HEK293 (cell line): ENCODE measurements around the gene STK35.

Experiments
- ATF2 ChIP-seq: fragments of 450-650 bp; formaldehyde crosslinking; IDR thresholded peaks from 2 replicates; pipeline ENCODE4 v1.5.1; 2016; ENCODE audit warnings: missing biosample characterization, missing genetic modification characterization, low read depth
- BCL11A ChIP-seq: fragments of 450-650 bp; formaldehyde crosslinking; IDR thresholded peaks from 2 replicates; pipeline ENCODE4 v1.5.1; 2016; ENCODE audit warnings: low read depth, missing biosample characterization, missing genetic modification characterization
- GLIS1 ChIP-seq: fragments of 450-650 bp; formaldehyde crosslinking; IDR thresholded peaks from 2 replicates; pipeline ENCODE4 v1.5.1; 2016; ENCODE audit warnings: missing biosample characterization, missing genetic modification characterization
- HOXC10 ChIP-seq: sonication (generic); formaldehyde crosslinking; IDR thresholded peaks from 2 replicates; pipeline ENCODE4 v1.8.1; 2023; ENCODE audit warnings: mild to moderate bottlenecking, missing genetic modification reagents
- KLF16 ChIP-seq: fragments of 450-650 bp; formaldehyde crosslinking; IDR thresholded peaks from 2 replicates; pipeline ENCODE4 v1.5.1; 2017; ENCODE audit warnings: missing biosample characterization, missing genetic modification characterization
- KLF9 ChIP-seq: fragments of 450-650 bp; formaldehyde crosslinking; IDR thresholded peaks from 2 replicates; pipeline ENCODE4 v1.5.1; 2016; ENCODE audit warnings: missing biosample characterization, missing genetic modification characterization, low read depth
- SCRT1 ChIP-seq: fragments of 450-650 bp; formaldehyde crosslinking; IDR thresholded peaks from 2 replicates; pipeline ENCODE4 v1.5.1; 2016; ENCODE audit warnings: missing biosample characterization, missing genetic modification characterization, borderline replicate concordance
- TCF7L2 ChIP-seq: IDR thresholded peaks from 2 replicates; pipeline ENCODE4 v1.6.1; 2011; ENCODE audit warnings: low read depth, mild to moderate bottlenecking, inconsistent platforms, low read length, moderate library complexity, borderline replicate concordance
- TRIM28 ChIP-seq: IDR thresholded peaks from 2 replicates; pipeline ENCODE4 v1.6.1; 2011; ENCODE audit warnings: low read length, control low read depth, borderline replicate concordance
- ZBTB20 ChIP-seq: fragments of 450-650 bp; formaldehyde crosslinking; IDR thresholded peaks from 2 replicates; pipeline ENCODE4 v1.5.1; 2016; ENCODE audit warnings: missing biosample characterization, missing genetic modification characterization
- ZBTB44 ChIP-seq: fragments of 450-650 bp; IDR thresholded peaks from 2 replicates; pipeline ENCODE4 v1.5.1; 2018; ENCODE audit warnings: missing biosample characterization, mild to moderate bottlenecking, missing genetic modification characterization
- ZBTB49 ChIP-seq: fragments of 450-650 bp; formaldehyde crosslinking; IDR thresholded peaks from 2 replicates; pipeline ENCODE4 v1.5.1; 2016; ENCODE audit warnings: missing biosample characterization, missing genetic modification characterization, low read depth
- ZBTB8A ChIP-seq: fragments of 450-650 bp; formaldehyde crosslinking; IDR thresholded peaks from 2 replicates; pipeline ENCODE4 v1.5.1; 2016; ENCODE audit warnings: missing biosample characterization, missing genetic modification characterization
- ZFP37 ChIP-seq: fragments of 450-650 bp; formaldehyde crosslinking; IDR thresholded peaks from 2 replicates; pipeline ENCODE4 v1.5.1; 2016; ENCODE audit warnings: missing biosample characterization, missing genetic modification characterization
- ZNF10 ChIP-seq: fragments of 450-650 bp; formaldehyde crosslinking; IDR thresholded peaks from 2 replicates; pipeline ENCODE4 v1.5.1; 2017; ENCODE audit warnings: missing biosample characterization, missing genetic modification characterization
- ZNF112 ChIP-seq: fragments of 450-650 bp; formaldehyde crosslinking; IDR thresholded peaks from 2 replicates; pipeline ENCODE4 v1.5.0; 2017; ENCODE audit warnings: missing biosample characterization, missing genetic modification characterization
- ZNF155 ChIP-seq: fragments of 450-650 bp; formaldehyde crosslinking; IDR thresholded peaks from 2 replicates; pipeline ENCODE4 v1.5.1; 2016; ENCODE audit warnings: missing biosample characterization, missing genetic modification characterization
- ZNF2 ChIP-seq: fragments of 450-650 bp; formaldehyde crosslinking; IDR thresholded peaks from 2 replicates; pipeline ENCODE4 v1.5.1; 2016; ENCODE audit warnings: missing biosample characterization, missing genetic modification characterization
- ZNF214 ChIP-seq: fragments of 450-650 bp; formaldehyde crosslinking; IDR thresholded peaks from 2 replicates; pipeline ENCODE4 v1.5.1; 2017; ENCODE audit warnings: missing biosample characterization, mild to moderate bottlenecking, missing genetic modification characterization, borderline replicate concordance
- ZNF24 ChIP-seq: fragments of 450-650 bp; formaldehyde crosslinking; IDR thresholded peaks from 2 replicates; pipeline ENCODE4 v1.5.1; 2016; ENCODE audit warnings: missing biosample characterization, missing genetic modification characterization
- ZNF292 ChIP-seq: fragments of 450-650 bp; formaldehyde crosslinking; IDR thresholded peaks from 2 replicates; pipeline ENCODE4 v1.5.1; 2016; ENCODE audit warnings: low read depth, missing biosample characterization, missing genetic modification characterization, borderline replicate concordance
- ZNF302 ChIP-seq: fragments of 450-650 bp; formaldehyde crosslinking; IDR thresholded peaks from 2 replicates; pipeline ENCODE4 v1.5.1; 2016; ENCODE audit warnings: missing biosample characterization, missing genetic modification characterization, low read depth
- ZNF354C ChIP-seq: fragments of 450-650 bp; formaldehyde crosslinking; IDR thresholded peaks from 2 replicates; pipeline ENCODE4 v1.5.1; 2016; ENCODE audit warnings: missing biosample characterization, missing genetic modification characterization, low read depth, borderline replicate concordance
- ZNF404 ChIP-seq: fragments of 450-650 bp; formaldehyde crosslinking; IDR thresholded peaks from 2 replicates; pipeline ENCODE4 v1.5.1; 2017; ENCODE audit warnings: missing biosample characterization, missing genetic modification characterization
- ZNF433 ChIP-seq: fragments of 450-650 bp; formaldehyde crosslinking; IDR thresholded peaks from 2 replicates; pipeline ENCODE4 v1.5.1; 2016; ENCODE audit warnings: missing biosample characterization, missing genetic modification characterization, low read depth
- ZNF473 ChIP-seq: fragments of 450-650 bp; formaldehyde crosslinking; IDR thresholded peaks from 2 replicates; pipeline ENCODE4 v1.5.1; 2017; ENCODE audit warnings: missing biosample characterization, missing genetic modification characterization
- ZNF48 ChIP-seq: fragments of 450-650 bp; formaldehyde crosslinking; IDR thresholded peaks from 2 replicates; pipeline ENCODE4 v1.5.1; 2016; ENCODE audit warnings: missing biosample characterization, missing genetic modification characterization
- ZNF529 ChIP-seq: fragments of 450-650 bp; formaldehyde crosslinking; IDR thresholded peaks from 2 replicates; pipeline ENCODE4 v1.5.1; 2017; ENCODE audit warnings: missing genetic modification characterization, missing biosample characterization; ENCODE audit not compliant: insufficient replicate concordance
- ZNF549 ChIP-seq: fragments of 450-650 bp; IDR thresholded peaks from 2 replicates; pipeline ENCODE4 v1.5.1; 2018; ENCODE audit warnings: missing biosample characterization, missing genetic modification characterization, mild to moderate bottlenecking, inconsistent platforms, moderate library complexity
- ZSCAN23 ChIP-seq: fragments of 450-650 bp; formaldehyde crosslinking; IDR thresholded peaks from 2 replicates; pipeline ENCODE4 v1.5.1; 2016; ENCODE audit warnings: missing biosample characterization, missing genetic modification characterization
- TF ChIP-seq, protein P1 (sequence below): fragments of 450-650 bp; formaldehyde crosslinking; IDR thresholded peaks from 2 replicates; pipeline ENCODE4 v1.5.1; 2016; ENCODE audit warnings: missing biosample characterization, missing genetic modification characterization
- TF ChIP-seq, protein P2 (sequence below): fragments of 450-650 bp; formaldehyde crosslinking; IDR thresholded peaks from 2 replicates; pipeline ENCODE4 v1.5.1; 2016; ENCODE audit warnings: missing biosample characterization, missing genetic modification characterization, borderline replicate concordance

The STK35 gene

GRCh38 chr20:2172305-2173175 lies 70.9 kb downstream of the STK35 start (continued):
- TF ChIP-seq, protein P1, sequence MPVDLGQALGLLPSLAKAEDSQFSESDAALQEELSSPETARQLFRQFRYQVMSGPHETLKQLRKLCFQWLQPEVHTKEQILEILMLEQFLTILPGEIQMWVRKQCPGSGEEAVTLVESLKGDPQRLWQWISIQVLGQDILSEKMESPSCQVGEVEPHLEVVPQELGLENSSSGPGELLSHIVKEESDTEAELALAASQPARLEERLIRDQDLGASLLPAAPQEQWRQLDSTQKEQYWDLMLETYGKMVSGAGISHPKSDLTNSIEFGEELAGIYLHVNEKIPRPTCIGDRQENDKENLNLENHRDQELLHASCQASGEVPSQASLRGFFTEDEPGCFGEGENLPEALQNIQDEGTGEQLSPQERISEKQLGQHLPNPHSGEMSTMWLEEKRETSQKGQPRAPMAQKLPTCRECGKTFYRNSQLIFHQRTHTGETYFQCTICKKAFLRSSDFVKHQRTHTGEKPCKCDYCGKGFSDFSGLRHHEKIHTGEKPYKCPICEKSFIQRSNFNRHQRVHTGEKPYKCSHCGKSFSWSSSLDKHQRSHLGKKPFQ (tag by site-specific recombination) = no peak
- TF ChIP-seq, protein P2, sequence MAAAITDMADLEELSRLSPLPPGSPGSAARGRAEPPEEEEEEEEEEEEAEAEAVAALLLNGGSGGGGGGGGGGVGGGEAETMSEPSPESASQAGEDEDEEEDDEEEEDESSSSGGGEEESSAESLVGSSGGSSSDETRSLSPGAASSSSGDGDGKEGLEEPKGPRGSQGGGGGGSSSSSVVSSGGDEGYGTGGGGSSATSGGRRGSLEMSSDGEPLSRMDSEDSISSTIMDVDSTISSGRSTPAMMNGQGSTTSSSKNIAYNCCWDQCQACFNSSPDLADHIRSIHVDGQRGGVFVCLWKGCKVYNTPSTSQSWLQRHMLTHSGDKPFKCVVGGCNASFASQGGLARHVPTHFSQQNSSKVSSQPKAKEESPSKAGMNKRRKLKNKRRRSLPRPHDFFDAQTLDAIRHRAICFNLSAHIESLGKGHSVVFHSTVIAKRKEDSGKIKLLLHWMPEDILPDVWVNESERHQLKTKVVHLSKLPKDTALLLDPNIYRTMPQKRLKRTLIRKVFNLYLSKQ (tag by site-specific recombination) = 0 out of 2 replicates have a peak, but pooled peaks have one; percentile 66
- no peak for TF ChIP-seq SCRT1 (tag by site-specific recombination)
- peak; percentile 86 for TF ChIP-seq ZBTB8A
- peak; percentile 98 for TF ChIP-seq ZNF404 (tag by site-specific recombination)
- TF ChIP-seq ZNF302 (tag by site-specific recombination) = peak; percentile 85
- TF ChIP-seq TRIM28 = no peak
- TF ChIP-seq ATF2 (tag by site-specific recombination) = peak; percentile 36; the same call in 1 of the 2 replicates
- TF ChIP-seq BCL11A (tag by site-specific recombination) = 0 out of 2 replicates have a peak, but pooled peaks have one; percentile 21
- no peak for TF ChIP-seq ZNF10 (tag by site-specific recombination)
- TF ChIP-seq ZNF433 (tag by site-specific recombination) = peak; percentile 99
- no peak for TF ChIP-seq ZNF549 (tag by site-specific recombination)
- peak; percentile 21; the same call in 1 of the 2 replicates for TF ChIP-seq GLIS1 (tag by site-specific recombination)
- TF ChIP-seq ZNF473 (tag by site-specific recombination) = no peak
- TF ChIP-seq ZNF292 (tag by site-specific recombination) = peak; percentile 93; the same call in 1 of the 2 replicates
- 0 out of 2 replicates have a peak, but pooled peaks have one; percentile 42 for TF ChIP-seq ZNF24 (tag by site-specific recombination)
- no peak for TF ChIP-seq ZSCAN23
- peak; percentile 70 for TF ChIP-seq ZNF529 (tag by site-specific recombination)
- 0 out of 2 replicates have a peak, but pooled peaks have one; percentile 44 for TF ChIP-seq ZNF2 (tag by site-specific recombination)
- peak; percentile 93 for TF ChIP-seq ZNF354C (tag by site-specific recombination)
- TF ChIP-seq KLF9 (tag by site-specific recombination) = no peak
- peak; percentile 93 for TF ChIP-seq ZFP37
- TF ChIP-seq ZBTB49 = no peak
- no peak for TF ChIP-seq ZNF48 (tag by site-specific recombination)
- peak; percentile 24; the same call in 1 of the 2 replicates for TF ChIP-seq ZNF214 (tag by site-specific recombination)
- TF ChIP-seq HOXC10 (CRISPR knock-in tag) = no peak
- TF ChIP-seq ZBTB44 = no peak
- no peak for TF ChIP-seq ZBTB20 (tag by site-specific recombination)
- TF ChIP-seq ZNF155 (tag by site-specific recombination) = no peak
- TF ChIP-seq KLF16 (tag by site-specific recombination) = no peak
- no peak for TF ChIP-seq TCF7L2
- TF ChIP-seq ZNF112 (tag by site-specific recombination) = no peak
